Activated gamma-delta T cell treated with anti-CD3 and anti-CD28 coated beads, Interleukin-2, amount 50 U/mL, for 16 hours (primary cell): ENCODE results near the gene BRD4.
A peak's percentile ranks its signal among the peaks of the same experiment; 100 is the strongest.

ENCODE experiments used
- DNase-seq: peaks from one replicate; pipeline ENCODE4 v3.0.0-alpha.2; 2020; ENCODE audit warnings: low read depth

BRD4 gene

DNA sequence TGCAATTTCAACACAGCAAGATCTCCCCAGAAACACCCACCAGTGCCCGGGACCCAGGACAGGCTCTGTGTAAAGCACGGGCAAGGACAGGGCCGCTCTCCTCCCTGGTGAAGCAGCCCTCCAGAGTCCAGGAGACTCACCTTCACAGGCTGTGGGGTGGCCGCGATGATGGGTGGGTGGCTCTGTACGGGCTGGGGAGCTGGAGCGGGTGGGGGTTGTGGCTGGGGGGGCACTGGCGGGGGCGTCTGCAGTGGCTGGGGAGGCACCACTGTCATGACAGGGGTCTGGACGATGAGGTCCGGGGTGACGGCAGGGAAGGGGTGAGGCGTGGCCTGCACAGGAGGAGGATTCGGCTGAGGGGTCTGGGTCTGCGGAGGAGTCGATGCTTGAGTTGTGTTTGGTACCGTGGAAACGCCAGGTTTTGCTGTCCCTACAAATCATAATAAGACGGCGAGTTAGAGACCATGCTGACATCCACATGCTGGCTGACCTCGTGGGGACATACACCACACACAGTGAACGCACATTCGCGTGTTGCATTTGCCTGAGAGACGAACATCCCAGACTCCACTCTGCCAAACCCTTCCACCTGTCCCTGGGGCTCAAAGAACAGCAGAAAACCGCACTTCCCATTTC, 67.0 kb downstream of the BRD4 start:
- no peak for DNase-seq

DNA sequence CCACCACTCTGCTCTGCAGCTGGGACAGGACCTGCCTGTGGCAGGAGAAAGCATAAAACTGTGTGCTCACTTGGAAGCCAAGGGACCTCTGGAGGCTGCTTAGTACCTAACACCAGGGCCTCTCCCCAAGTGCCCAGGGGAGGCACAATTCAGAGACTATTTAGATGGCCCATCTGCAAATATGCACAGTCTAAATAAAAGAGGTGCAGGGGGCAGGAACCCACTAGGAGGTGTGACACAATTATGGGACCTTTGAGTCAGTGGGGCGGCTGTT, 67.5 kb downstream of the BRD4 start:
- DNase-seq = no peak

DNA sequence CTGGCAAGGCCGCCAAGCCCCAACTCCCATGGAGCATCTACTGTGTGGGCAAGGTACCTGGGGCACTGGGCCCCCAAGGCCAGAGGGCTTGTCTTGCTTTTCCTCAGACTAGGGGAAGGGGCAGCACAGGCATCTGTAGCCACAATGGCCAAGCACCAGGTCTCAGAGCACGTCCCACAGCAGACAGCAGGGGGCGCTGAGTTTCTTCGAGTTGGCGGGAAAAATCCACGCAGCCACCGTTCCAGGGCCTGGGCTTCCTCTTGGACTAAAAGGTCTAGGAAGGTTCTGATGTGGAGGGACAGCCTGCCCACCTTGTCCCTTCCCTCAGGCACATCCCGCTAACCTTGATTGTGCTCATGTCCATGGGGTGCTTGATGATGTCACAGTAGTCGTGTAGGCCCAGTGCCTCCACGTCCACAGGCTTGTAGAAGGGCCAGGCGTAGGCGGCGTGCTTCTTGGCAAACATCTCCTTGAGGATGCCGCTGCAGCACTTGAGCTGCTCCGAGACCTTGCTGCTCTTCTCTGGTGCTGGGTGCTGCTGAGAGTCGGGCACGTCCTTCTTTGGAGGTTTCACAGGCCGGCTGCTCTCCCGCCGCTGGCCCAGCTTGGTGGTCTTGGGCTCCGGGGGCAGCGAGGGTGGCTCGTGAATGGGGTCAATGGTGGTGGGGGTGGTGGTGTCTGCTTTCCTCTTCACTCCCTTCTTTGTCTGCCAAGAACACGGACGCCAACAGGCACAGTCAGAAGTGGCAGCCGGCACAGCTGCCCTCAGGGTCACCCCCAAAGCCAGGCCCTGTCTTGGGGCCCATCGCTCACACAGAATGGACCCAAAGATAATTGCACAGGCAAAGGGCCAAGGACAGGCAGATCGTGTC, 68.0 kb downstream of the BRD4 start:
- DNase-seq = peak; percentile 56

- DNase-seq = no peak
Measured at GRCh38 chr19:15263361-15263985, 68.9 kb downstream of the BRD4 start.

GRCh38 chr19:15262011-15262410, 70.3 kb downstream of the BRD4 start:
- no peak for DNase-seq

DNA sequence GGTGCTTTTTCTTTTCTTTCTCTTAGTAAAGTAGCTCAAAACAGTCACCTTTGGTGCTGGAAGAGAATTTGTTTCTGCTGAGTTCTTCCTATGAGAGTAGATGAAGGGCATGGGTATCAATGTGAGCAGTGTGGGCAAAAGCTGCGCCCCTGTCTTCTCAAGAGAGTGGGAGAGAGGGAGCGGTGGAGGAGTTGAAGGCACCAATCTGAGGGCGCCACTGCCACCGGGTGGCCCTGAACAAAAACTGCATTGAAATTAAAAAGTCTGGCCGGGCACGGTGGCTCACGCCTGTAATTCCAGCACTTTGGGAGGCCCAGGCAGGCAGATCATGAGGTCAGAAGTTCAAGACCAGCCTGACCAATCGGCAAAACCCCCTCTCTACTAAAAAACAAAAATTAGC, 71.4 kb downstream of the BRD4 start:
- no peak for DNase-seq

DNA sequence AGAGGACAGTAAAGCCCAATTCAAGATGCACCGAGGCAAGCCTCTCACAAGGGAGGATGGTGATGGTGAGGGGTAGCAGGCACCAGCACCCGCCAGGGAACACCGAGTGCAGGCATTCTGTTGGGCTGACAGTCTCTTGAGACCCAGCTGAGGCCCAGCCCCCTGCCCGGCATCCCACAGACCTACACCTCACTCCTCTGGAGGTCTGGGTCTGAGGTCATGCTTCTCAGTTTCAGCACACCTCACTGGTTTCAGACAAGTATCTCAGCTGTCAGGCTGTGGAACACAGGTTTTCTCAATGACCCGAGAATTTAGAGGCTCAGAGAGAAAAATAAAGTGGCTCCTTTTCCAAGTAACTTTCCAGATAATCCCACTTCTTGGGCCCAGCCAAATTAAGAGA, 72.4 kb downstream of the BRD4 start:
- no peak for DNase-seq

- no peak for DNase-seq
Measured at GRCh38 chr19:15257782-15258181, 74.6 kb downstream of the BRD4 start.

DNA sequence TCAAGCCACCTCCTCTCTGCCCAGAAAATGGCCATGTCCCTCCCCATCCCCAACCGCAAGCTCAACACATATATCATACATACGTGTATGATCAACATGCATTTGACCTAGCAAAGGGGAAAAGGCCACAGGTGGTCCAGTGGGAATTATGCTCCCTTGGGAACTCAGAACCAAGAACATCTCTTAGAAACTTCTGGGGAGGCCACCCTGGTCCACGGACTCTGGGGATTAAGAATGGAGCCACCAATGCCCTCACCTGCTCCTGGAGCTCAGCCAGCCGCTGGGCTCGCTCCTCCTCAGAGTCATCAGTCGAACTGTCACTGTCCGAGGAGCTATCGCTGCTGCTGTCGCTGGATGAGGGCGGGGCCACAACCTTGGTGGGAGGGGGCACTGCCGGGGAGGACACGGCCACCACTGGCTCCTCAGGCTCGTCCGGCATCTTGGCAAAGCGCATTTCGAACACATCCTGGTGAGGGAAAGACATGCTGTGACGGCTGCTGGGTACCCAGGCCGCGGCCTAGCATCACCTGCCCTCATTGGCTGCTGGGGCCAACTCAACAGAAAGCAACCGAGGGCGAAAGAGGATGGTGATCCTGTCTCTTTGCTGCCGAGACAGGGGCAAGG, 75.5 kb downstream of the BRD4 start:
- no peak for DNase-seq

GRCh38 chr19:15255359-15255990, 76.9 kb downstream of the BRD4 start:
- no peak for DNase-seq

DNA sequence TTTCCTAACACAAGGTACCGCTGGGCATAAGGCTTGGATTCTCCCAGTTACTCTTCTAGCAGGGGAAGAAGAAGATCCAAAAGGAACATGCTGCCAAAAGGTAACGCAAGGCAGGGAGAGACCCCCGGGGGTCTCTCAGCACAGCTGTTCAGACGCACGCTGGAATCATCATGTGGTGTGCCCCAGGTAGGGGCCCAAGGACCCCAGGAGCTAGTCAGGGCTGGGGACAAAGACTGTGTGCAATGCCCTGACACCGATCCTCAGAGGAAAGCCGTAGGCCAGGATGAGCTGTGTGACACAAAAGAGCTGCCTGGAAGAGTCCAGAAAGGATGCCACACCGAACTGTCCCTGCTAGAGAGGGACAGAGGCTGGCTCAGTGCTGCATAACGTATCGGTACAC, 77.8 kb downstream of the BRD4 start:
- no peak for DNase-seq

DNA sequence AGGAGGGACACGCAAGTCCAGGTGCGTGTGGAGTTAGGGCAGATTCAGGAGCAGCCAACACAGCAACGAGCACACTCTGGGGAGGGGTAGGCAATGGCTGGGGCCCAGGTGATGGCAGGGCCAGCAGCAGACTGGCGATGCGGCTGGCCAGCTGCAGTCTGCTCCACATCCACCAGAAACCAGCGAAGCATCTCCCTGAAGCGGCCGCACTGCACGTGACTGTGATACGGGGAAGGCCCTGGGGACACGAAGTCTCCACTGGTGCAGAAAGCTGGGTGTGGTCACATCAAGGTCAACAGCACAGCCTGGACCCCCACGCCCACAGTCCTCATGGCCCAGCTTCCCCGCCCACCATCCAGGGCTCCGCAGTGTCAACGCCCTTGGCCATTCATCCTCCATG, 78.8 kb downstream of the BRD4 start:
- DNase-seq = no peak

- DNase-seq = no peak
Measured at GRCh38 chr19:15253061-15253460, 79.3 kb downstream of the BRD4 start.

GRCh38 chr19:15252398-15253018, 79.8 kb downstream of the BRD4 start:
- DNase-seq = no peak

- no peak for DNase-seq
Measured at GRCh38 chr19:15251749-15252397, 80.5 kb downstream of the BRD4 start.

DNA sequence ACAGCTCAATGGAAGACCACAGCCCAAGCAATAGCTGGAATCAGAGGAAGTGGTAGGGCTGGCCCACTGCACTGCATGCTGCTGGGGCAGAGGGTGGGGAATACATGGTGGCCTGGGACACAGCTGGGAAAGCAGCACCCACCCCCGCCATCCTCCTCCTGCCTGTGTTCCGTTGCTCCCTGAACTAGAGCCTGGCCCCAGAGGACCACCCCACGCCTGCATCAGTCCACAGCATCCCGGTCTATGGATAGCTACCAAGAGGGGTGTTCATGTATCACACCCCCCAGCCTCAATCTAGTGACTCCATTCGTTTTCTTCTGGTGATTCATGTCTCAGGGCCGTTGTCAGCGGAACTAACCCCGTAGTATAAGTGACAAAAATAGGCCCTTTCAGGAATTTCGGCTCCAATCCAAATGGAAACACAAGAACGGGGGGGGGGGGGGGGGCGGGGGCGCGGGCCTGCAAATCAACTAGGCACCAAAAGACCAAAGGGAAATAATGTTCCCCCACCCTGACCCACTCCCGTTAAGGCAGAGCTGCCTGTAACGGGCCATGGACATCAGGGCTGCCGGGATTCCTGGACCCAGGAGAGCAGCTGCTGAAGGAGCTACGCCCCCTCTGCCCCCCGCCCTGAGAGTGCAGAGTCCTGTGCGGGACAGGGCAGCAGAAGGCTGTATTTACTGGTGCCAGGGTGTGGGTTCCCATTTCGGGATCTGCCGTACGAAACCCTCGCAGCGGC, 81.2 kb downstream of the BRD4 start:
- DNase-seq = no peak

DNA sequence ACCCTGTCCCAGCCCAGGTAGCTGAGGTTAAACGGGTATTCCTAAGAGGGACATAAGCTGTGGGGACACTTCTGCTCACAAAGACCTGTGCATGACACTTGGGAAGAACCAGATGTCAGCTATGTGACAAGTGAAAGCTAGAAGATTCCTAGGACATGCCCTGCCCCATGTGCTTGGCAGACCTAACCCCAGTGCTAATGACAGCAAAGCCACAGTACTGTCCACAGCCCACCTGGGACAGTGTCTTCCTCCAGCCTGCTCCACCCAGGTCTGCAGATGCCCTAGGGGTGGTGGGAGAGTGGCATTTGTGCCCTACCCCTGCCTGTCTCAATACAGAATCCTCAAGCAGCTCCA, 81.7 kb downstream of the BRD4 start:
- DNase-seq = no peak

DNA sequence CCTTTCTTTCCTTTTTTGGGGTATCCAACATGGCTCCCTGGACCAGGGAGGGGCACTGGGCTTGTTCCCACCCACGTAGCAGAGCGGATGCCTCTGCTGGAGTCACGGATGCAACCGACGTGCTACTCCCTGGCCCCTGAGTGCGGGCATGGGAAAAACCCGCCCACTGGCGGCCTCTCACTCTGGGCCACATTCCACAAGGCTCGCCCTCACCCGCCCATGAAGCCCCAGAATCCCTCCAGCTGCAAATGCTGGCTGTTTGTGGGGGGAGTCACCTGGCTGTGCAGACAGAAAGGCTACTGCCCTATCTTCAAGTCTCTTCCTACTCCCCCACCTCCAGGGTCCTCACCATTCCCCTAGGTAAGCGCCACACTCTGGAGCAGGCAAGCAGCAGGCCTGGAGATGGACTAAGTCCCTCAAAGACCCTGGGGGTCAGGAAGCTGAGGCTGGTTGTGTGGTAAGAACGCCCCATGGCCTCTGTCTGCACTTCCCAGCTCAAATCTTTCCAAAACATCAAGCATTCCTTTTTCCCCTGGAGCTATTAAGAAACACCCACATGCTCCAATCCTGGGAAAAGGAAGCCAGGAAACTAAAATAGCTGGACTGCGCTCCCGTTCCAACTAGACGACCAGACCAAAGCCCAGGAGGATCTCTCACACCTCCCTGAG, 82.2 kb downstream of the BRD4 start:
- no peak for DNase-seq

GRCh38 chr19:15249528-15249874, 82.8 kb downstream of the BRD4 start:
- DNase-seq = no peak
